LHCN-M2 (cell line): ENCODE results near the gene ADAMTS12. TPM values are rescaled to one million over a fixed set of nuclear protein-coding genes. Genes with fewer than 3 reads are reported as not detected.
"Not testable (repeated sequence)": the region's sequence is repeated elsewhere in the genome, so short reads cannot be mapped to it uniquely, and the experiment has no call there.

Experiments
- DNase-seq: peaks from one replicate; pipeline ENCODE4 v3.0.0-alpha.2; 2012; ENCODE audit warnings: low read depth
- total RNA-seq: library from RNA; depleted of rRNA; stranded (reverse); fragments of >200 nt; gene quantifications from 2 replicates; pipeline ENCODE4 v1.2.3, GENCODE V29; 2014

ADAMTS12 gene
- total RNA-seq, 1 experiment from 2014 or later: 11.6 TPM

DNA sequence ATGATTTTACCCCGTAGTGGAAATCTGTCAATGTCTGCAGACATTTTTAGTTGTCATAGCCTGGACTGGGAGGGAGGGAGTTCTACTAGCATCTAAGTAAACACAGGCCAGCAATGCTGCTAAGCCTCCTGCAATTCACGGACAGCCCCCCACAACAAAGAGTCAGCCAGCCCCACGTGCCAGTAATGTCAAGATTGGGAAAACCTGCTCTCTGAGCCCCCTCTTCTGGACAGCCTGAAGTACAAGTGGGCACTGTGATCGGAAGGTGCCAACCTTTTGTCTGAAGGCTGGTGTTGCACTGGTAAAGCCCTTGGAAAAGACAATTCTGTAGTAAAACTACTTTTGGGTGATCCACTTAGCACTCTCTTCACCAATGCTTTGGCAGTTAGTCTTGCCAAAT is 296.5 kb downstream of the ADAMTS12 start:
- DNase-seq: no peak

DNA sequence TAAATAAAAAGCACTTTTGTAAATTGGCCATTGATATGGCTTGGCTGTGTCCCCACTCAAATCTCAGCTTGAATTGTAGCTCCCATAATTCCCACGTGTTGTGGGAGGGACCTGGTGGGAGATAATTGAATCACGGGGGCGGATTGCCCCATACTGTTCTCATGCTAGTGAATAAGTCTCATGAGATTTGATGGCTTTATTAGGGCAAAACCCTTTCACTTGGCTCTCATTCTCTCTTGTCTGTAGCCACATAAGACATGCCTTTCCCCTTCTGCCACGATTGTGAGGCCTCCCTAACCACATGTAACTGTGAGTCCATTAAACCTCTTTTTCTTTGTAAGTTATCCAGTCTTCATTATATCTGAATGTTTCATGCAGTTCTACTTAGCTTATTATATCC is 297.8 kb downstream of the ADAMTS12 start:
- peak; percentile 26 for DNase-seq

DNA sequence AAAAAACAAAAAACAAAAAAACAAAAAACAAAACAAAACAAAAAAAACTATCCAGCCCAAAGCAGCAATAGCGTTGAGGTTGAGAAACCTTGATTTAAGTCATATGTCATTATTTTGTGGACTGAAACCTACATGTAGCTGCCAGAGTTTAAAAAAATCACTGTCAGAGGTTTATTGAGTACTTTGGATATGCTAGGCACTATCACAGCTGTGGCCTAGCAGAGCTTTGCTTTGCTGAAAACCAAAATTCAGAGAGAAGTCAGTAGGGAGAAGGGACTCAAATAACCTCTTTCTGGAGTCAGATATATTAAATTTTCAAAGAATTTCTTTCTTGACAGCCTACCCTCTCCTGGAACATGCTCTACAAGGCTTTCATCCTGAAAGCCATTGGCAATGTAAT is 299.5 kb downstream of the ADAMTS12 start:
- no peak for DNase-seq

DNA sequence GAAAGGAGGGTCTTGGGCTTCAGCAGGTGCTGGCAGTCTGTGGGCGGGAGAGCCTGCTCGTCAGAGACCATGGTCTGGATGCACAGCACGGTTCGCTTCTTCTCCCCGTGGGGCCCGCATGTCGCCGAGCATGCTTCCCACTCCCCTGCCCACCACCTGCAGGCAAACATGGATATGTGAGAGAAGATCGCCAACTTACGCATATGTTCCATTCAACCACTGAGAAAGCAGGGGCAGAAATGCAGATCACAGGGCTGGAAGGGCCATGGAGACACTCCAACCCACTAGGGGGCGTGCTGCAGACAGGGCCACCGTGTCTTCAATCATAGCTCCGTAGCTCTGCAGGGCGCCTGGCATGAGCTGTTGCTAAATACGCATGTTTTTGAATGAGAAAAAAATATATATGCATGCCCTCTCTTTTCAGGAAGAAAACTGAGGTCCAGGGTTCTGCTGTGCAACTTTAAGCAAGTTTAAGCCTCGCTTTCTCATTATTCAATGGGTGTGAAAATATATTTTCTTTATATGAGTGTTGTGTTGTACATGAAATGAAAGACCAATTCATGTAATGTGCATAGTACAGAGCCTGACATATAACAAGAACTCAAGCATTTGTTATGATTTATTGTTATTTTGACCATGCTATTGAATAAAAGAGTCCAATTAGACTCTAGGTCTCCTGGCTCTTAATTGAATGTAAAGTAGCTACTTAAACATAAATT is 303.0 kb downstream of the ADAMTS12 start:
- DNase-seq: peak; percentile 42

DNA sequence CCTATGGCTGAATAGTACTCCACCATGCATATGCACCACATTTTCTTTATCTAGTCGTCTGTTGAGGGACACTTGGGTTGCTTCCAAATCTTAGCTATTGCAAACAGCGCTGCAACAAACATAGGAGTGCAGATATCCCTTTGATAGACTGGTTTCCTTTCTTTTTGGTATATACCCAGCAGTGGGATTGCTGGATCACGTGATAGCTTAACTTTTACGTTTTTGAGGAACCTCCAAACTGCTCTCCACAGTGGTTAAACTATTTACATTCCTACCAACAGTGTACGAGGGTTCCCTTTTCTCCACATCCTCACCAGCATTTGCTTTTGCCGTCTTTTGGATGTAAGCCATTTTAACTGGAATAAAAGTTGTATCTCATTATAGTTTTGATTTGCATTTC is 308.5 kb downstream of the ADAMTS12 start:
- no peak for DNase-seq

DNA sequence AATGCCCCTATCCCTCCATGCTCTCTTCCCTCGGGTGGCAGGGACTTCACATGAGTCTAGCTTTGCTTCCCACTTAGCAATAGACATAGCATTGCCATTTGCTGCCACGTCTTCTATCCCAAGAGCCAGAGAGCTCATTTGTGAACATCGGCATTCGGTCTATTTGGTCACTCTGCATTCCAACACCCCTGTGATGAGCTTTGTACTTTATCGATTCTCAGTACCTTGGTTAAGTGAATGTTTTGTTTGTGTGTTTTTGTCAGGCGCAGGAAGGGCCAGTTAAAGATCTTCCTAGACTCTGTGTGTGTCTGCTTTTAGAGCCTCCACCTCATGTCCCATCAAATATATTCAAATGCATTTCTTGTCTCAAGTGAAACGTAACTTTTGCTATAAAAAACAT is 309.4 kb downstream of the ADAMTS12 start:
- no peak for DNase-seq

DNA sequence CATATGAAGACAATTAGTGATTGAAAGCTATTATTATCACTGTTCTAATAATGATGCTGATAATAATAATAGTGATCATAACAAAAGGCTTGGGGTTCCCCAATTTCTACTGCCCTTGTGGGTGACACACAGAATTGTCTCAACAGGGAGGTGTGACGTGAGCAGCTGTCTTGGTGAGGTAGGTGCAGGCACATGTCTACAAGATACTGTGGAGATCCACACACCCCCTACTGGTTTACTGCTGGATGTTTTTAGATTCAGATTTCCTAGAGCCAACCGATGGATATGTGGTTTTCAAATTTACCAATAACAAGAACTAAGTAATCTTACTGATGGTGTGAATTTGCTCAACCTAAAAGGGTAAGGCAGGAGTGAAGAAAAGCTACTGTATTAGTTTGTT is 312.0 kb downstream of the ADAMTS12 start:
- DNase-seq: no peak

DNA sequence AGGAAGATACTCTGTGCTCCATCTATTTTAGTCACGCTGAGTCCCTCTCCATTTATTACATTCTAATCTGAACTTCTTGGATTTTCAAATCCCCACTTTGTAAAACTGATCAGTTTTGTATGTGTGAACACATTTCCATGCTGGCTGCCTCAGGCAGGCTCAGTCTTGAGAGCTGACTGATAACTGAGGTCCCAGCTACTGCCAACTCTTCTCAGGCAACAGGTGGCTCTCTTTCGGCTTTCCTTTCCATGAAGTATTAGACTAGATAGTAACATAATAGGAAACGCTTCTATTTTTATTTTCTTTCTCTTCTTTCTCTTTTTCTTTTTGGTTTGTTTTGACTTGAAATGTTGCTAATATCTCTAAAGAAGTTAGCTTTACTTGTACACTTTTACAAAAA is 312.6 kb downstream of the ADAMTS12 start:
- no peak for DNase-seq

DNA sequence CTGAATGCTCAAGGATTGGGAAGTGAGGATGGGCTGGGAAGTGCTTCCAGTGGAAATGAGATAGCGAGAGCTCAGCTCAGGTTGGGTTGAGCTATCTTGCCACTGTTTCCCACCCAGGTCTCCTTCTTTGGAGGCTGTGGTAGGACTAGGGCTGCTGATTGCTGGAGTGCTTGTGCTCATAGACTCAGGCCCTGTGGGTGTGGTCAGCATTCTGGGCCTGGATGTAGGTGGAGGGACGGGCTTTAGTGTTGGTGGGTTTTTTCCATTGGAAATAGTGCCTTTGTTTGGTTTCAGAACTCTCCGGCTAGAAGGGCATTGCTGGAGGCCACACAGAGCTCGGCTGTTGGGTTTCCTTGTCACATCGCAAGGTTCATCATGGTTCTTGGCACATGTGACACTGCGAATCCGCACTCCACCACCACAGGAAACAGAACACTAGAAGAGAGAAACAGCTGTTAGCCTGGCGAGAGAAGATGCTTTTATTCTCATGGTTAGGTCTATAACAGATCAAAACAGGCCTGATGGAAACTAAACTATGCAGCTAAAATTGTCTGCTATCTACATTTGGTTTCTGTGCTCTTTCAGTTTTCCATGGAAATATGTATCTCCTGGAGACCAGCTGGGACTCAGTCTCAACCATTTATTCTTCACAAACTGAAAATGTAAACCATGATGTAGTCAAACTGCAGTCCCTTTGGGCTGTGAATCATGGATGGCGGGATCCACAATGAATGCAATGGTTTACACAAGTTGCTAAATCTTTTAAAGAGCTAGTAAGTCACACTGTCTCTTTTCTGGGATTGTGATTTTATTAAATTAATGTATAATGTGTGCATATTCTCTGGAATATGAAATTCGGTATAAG is 314.8 kb downstream of the ADAMTS12 start:
- DNase-seq: no peak

DNA sequence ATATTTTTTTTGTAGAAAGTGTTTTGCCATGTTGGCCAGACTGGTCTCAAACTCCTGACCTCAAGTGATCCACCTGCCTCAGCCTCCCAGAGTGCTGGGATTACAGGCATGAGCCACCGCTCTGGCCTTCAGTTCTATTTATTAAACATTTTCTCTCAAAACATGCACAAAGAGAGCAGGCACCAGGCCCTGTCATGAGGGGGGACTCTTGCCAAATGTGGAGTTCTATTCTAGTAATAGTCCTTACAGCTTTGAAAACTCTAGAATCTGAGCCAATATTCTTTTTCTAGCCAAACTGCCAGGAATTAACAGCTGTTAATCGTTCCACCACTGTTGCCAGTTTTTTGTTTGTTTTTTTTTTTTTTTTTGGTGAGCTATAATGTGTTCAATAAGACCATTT is 326.5 kb downstream of the ADAMTS12 start:
- DNase-seq: no peak

DNA sequence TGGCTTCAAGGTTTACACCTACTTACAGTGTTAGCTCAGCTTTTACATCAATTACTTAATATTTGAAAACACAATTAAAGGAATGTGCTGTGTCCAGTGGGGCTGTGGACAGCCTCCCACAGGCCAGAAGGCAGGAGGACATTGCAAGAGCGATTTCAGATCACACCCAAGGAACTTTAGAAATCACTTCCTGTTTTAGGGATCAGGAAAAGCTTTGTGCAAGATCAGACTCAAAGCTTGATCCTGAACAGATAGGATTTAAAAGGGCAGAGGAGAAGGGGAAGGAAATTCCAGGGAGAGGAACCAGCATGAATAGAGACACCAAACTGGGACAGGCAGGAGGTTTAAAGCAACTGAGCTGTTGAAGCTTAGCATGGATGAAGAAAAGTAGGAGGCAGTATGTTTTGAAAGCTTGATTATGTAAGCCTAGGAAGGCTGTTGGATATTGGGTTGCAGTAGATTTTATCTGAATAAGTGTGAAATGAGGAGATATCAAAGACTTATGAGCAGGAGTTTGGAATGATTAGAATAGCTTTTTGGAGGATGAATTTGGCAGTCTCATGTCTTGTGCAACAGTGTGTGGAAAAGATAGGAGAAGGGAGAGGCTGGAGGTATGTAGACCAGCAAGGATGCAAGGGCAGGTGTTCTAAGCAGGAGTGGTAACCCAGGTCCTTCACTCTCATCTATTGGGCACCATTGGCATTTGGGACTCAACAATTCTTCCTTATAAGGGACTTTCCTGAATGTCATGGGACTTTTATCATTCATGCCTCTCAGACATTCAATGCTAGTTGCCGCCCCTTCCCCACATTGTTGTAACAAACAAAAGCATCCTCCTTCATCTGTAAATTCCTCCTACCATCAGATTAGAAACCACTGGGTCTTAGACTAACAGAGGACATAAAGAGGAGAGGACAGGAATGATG is 327.5 kb downstream of the ADAMTS12 start:
- DNase-seq: no peak

DNA sequence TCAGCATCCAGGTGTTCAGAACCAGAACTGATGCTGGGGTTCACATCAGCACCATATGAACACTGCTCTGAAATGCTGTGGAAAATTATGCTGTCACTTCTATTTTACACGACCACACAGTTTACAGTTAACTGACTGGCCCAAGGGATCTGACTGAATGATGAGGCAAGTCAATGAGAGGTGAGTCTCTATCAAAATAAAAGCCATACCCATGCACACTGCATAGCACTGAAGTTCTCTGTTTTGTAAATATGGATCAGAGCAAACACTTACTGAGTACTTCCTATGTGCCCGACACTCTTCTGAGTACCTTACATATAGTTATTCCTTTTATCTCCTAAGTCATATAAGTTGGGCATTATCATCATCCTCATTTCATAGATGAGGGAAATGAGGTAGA is 328.3 kb downstream of the ADAMTS12 start:
- DNase-seq: no peak

DNA sequence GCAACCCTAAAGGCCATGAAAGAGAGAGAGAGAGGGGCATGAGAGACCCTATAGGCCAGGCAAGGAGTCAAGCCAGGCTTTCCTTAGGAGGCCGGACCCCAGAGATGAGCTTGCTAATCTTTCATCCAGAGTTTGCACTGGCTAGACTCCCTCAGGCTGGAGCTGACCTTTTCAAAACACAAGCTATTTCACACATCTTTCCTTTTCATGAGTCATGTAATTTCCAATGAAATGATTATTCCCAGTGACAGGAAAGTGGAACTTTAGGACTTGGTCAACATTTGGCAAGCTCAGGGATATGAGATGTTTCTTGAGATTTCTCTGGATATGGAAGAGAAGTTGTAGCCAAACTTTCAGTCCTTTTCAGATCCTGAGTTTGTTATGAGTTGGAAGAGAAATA is 333.3 kb downstream of the ADAMTS12 start:
- DNase-seq: no peak

DNA sequence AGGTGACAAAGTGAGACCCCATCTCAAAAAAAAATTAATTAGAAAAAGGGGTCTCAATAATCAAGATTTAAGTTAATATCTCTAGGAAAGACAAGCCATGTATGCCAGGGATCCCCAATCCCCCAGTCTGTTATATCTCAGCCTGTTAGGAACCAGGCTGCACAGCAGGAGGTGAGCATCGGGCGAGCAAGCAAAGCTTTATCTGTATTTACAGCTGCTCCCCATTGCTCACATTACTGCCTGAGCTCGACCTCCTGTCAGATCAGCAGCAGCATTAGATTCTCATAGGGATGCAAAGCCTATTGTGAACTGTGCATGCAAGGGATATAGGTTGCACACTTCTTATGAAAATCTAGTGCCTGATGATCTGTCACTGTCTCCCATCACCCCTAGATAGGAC is 334.2 kb downstream of the ADAMTS12 start:
- DNase-seq: peak; percentile 38

DNA sequence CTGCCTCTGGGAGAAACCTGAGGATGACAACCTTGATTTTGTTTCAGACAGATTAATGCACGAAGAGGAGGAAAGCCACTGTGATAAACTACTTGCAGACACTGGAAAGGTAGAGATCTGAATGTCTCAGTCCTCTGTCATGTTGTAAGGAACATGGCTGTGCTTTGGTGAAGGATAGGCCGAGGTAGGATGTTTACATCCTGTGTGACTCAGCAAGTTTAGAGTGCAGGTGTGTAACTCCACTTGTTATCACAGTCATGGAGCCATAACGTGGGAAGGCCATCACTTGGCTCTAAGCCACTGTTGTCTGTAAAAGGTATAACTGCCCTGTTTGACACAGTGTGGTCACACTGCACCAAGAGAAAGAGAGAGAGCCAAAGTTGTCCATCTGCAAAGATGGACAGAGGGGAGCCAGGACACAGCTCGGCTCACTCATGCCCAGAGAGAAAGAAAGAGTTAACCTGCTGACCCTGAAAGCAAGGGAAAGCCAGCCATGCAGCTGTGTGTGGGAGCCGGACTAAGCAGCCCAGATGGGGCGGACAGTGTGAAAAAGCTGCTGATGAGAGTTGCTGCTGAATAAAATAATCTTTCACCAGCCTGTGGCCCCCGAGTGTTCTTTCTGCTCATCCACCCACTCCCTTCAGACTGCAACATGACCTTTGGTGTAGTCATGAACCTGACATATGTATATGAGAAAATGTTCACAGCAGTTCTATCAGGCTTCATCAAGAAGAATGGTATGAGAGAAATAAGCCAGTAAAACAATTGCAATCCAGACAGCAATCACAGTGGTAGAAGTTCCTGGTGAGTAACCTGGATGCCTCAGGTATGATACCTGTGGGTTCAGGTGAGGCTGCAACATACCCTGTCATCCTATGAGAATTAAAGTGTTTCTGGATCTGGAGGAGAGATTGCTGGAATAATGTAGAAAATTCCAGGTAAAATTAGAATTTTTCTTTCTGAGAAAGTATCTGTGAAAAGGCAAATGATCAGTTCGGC is 335.2 kb downstream of the ADAMTS12 start:
- no peak for DNase-seq

DNA sequence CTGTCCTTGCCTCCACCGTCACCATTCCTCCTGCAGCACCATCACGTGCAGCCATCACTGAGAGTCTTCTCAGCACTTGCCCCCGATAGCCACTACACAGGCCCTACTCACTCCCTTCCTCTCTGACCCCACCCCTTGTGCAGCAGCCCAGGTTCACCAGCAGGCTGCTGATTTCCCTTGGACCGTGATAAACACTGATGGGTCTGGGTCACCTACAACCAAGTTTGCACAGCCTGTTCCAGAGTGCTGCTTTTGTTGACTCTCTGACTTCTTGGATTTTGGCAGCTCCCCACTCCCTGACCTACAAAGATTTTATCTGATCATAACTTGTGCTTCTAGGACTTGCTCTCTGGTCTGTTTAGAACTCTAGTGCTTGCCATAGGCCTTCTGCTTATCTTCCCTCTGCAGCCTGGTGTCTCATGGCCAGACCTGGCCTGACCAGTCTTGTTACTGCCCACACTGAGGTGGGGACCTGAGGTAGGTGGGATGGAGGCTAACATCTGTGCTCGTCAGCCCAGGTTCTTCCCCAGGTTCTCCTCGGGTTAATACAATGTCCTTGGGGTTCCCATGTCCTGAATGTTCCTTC is 341.7 kb downstream of the ADAMTS12 start:
- no peak for DNase-seq

DNA sequence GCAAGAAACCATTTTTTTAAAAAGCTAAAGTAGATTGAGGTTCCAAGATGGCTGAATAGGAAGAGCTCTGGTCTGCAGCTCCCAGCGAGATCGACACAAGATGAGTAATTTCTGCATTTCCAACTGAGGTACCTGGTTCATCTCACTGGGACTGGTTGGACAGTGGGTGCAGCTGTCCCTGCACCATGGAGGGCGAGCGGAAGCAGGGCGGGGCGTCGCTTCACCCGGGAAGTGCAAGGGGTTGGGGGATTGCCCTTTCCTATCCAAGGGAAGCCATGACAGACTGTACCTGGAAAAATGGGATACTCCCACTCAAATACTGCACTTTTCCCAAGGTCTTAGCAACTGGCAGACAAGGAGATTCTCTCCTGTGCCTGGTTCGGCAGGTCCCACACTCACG is 352.0 kb downstream of the ADAMTS12 start:
- not testable (repeated sequence) for DNase-seq

DNA sequence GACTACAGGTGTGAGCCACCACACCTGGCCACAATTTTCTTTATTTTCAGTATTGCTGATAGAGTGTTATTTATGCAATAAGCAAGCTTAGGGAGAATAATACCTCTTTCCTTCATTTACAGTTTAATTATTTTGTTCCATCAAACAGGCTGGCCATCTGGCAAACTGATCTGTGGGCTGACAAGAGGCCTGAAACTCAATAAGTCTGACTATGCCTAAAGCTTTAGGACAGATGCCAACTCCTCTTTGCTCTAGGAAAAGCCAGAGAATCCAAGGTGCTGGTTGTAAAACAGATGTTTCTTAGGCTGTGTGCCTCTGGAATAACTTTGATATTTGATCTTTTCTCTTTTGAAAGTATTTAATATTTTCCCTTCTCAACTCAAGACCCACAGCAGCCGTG is 352.6 kb downstream of the ADAMTS12 start:
- no peak for DNase-seq

DNA sequence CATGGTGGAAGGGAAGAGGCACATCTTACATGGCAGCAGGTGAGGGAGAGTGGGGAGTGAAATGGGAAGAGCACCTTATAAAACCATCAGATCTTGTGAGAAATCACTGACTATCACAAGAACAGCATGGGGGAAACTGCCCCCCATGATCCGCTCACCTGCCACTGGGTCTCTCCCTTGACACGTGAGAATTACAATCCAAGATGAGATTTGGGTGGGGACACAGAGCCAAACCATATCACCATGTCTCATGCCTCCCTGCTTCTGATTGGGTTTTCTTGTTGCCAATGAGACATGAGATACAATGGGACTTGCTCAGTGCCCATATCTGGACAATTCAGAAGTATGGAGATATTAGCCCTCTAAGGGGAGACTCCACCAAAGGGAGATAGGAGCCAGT is 353.6 kb downstream of the ADAMTS12 start:
- DNase-seq: no peak

DNA sequence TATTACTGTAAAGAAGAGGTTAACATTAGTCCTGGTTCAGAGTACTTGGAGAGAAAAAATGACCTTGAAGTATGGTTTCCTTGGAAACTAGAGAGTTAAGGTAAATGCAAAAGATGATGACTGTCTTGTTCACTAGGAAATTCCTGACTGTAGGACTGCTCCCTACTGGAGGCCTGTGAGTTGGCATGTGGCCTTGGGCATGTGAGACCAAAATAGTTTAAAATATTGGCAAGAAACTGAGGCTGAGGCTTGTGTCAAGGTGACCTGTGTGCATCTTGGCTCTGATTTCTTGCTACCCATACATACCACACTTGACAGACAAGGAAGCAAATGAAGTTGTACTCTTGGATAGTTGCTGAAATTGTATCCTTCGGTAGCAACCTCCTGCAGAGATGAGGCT is 354.6 kb downstream of the ADAMTS12 start:
- DNase-seq: no peak
